ENCODE data around the gene AP3S2.
A peak's percentile ranks its signal among the peaks of the same experiment; 100 is the strongest.
"Not testable (repeated sequence)": the region's sequence is repeated elsewhere in the genome, so short reads cannot be mapped to it uniquely, and the experiment has no call there.

Gene AP3S2

GRCh38 chr15:89893696-89894447, at the start of gene AP3S2:
Gene AP3S2 (minus strand): TSS chr15:89893994. CDS start chr15:89893949, 45 bp downstream.
- peak within 1 kb of the TSS; percentile 80 for H3K4me3 ChIP-seq (ENCODE audit: low read length)
- no peak for TF ChIP-seq ZNF274 (IDR thresholded peaks at IDR 0.05; ENCODE audit: low read depth, low read length)

- TF ChIP-seq ZNF274 (IDR thresholded peaks at IDR 0.05; ENCODE audit: low read depth, low read length), result no peak
- H3K4me3 ChIP-seq (ENCODE audit: low read length), result no peak overlapping the region
Observed at GRCh38 chr15:89939910-89940309, 46.1 kb upstream of the AP3S2 start.

- not testable (repeated sequence) for H3K4me3 ChIP-seq (ENCODE audit: low read length)
Observed at GRCh38 chr15:89939377-89939776, 45.6 kb upstream of the AP3S2 start.

- no peak for TF ChIP-seq ZNF274 (IDR thresholded peaks at IDR 0.05; ENCODE audit: low read depth, low read length)
- no peak overlapping the region for H3K4me3 ChIP-seq (ENCODE audit: low read length)
Observed at GRCh38 chr15:89937365-89938350, 43.9 kb upstream of the AP3S2 start.

GRCh38 chr15:89936786-89937265, 43.0 kb upstream of the AP3S2 start:
- H3K4me3 ChIP-seq (ENCODE audit: low read length), result no peak overlapping the region
- TF ChIP-seq ZNF274 (IDR thresholded peaks at IDR 0.05; ENCODE audit: low read depth, low read length), result no peak

GRCh38 chr15:89936051-89936785, 42.4 kb upstream of the AP3S2 start:
- no peak for TF ChIP-seq ZNF274 (IDR thresholded peaks at IDR 0.05; ENCODE audit: low read depth, low read length)
- H3K4me3 ChIP-seq (ENCODE audit: low read length), result no peak overlapping the region

GRCh38 chr15:89932880-89933279, 39.1 kb upstream of the AP3S2 start:
- no peak for TF ChIP-seq ZNF274 (IDR thresholded peaks at IDR 0.05; ENCODE audit: low read depth, low read length)
- no peak overlapping the region for H3K4me3 ChIP-seq (ENCODE audit: low read length)

GRCh38 chr15:89928421-89928820, 34.6 kb upstream of the AP3S2 start:
- no peak overlapping the region for H3K4me3 ChIP-seq (ENCODE audit: low read length)
- no peak for TF ChIP-seq ZNF274 (IDR thresholded peaks at IDR 0.05; ENCODE audit: low read depth, low read length)

- no peak for TF ChIP-seq ZNF274 (IDR thresholded peaks at IDR 0.05; ENCODE audit: low read depth, low read length)
- no peak overlapping the region for H3K4me3 ChIP-seq (ENCODE audit: low read length)
Observed at GRCh38 chr15:89926158-89926557, 32.4 kb upstream of the AP3S2 start.

- no peak for TF ChIP-seq ZNF274 (IDR thresholded peaks at IDR 0.05; ENCODE audit: low read depth, low read length)
- no peak overlapping the region for H3K4me3 ChIP-seq (ENCODE audit: low read length)
Observed at GRCh38 chr15:89917442-89918101, 23.8 kb upstream of the AP3S2 start.

GRCh38 chr15:89916660-89917059, 22.9 kb upstream of the AP3S2 start:
- no peak for TF ChIP-seq ZNF274 (IDR thresholded peaks at IDR 0.05; ENCODE audit: low read depth, low read length)
- H3K4me3 ChIP-seq (ENCODE audit: low read length), result no peak overlapping the region

- TF ChIP-seq ZNF274 (IDR thresholded peaks at IDR 0.05; ENCODE audit: low read depth, low read length), result no peak
- H3K4me3 ChIP-seq (ENCODE audit: low read length), result peak within 1 kb of the TSS; percentile 8; the same call in 1 of the 2 replicates
Observed at GRCh38 chr15:89912674-89913396, 19.0 kb upstream of the AP3S2 start, which contains the start of gene ARPIN. Gene ARPIN (minus strand): TSS chr15:89912952. CDS start chr15:89912835, 117 bp downstream.

All from GM08714 (cell line).